CD4-positive, alpha-beta T cell (primary cell): ENCODE measurements around the gene SNF8. TPM values are rescaled to one million over a fixed set of nuclear protein-coding genes. Genes with fewer than 3 reads are reported as not detected.

ENCODE experiments used
- ATAC-seq: fragments of 200-7000 bp; cut with Tn5 transposase; one replicate; pipeline ENCODE4 v1.10.0; 2022; ENCODE audit warnings: mild to moderate bottlenecking; ENCODE audit not compliant: poor library complexity
- CTCF ChIA-PET: fragments of 350-600 bp; sonication (Branson Sonifier 250); formaldehyde crosslinking; loops from one replicate; lab custom pipeline; 2021; ENCODE audit warnings: antibody characterized with exemption, inconsistent platforms; lab: Charles Lee
- POLR2A ChIA-PET: fragments of 350-600 bp; sonication (Branson Sonifier 250); formaldehyde crosslinking; loops from one replicate; lab custom pipeline; 2021; ENCODE audit warnings: antibody characterized with exemption, inconsistent platforms; lab: Charles Lee
- DNase-seq, 14 experiments: peaks; one replicate each; pipeline ENCODE4 v3.0.0-alpha.2; 2013 to 2020; ENCODE audit warnings: mixed read lengths in 2 of 14
- H3K27ac ChIP-seq, 2 donors: one replicate each; pipeline versions ENCODE4 v1.5.1 to v1.7.0; 2013; ENCODE audit warnings: low read length in 2 of 2, low read depth in 1 of 2, mild to moderate bottlenecking in 1 of 2
- H3K27me3 ChIP-seq, 2 experiments: 1 replicate in 1 of 2; 2 replicates in 1 of 2; pipeline versions ENCODE4 v1.6.1 to v1.7.0; 2013; ENCODE audit warnings: low read length in 2 of 2, control low read depth in 1 of 2, mild to moderate bottlenecking in 1 of 2, moderate library complexity in 1 of 2; ENCODE audit not compliant: insufficient read depth in 2 of 2, control insufficient read depth in 1 of 2
- H3K36me3 ChIP-seq: one replicate; pipeline ENCODE4 v1.6.1; 2013; ENCODE audit warnings: low read length, control low read depth; ENCODE audit not compliant: insufficient read depth
- H3K4me1 ChIP-seq: one replicate; pipeline ENCODE4 v1.6.1; 2013; ENCODE audit warnings: low read length, control low read depth; ENCODE audit not compliant: insufficient read depth
- H3K4me3 ChIP-seq: one replicate; pipeline ENCODE4 v1.5.1; 2013; ENCODE audit warnings: mild to moderate bottlenecking, low read length, moderate library complexity
- H3K9me3 ChIP-seq, 2 experiments: 1 replicate in 1 of 2; 2 replicates in 1 of 2; pipeline versions ENCODE4 v1.6.1 to v1.7.0; 2013; ENCODE audit warnings: low read length in 2 of 2, mild to moderate bottlenecking in 2 of 2, control low read depth in 1 of 2, moderate library complexity in 1 of 2; ENCODE audit not compliant: control insufficient read depth in 1 of 2, insufficient read depth in 1 of 2
- H3K27ac Mint-ChIP-seq: one replicate; pipeline ENCODE4 v1.8.0; 2020; ENCODE audit warnings: mixed read lengths
- H3K27me3 Mint-ChIP-seq: one replicate; pipeline ENCODE4 v1.8.0; 2021; ENCODE audit warnings: mixed read lengths
- H3K36me3 Mint-ChIP-seq: one replicate; pipeline ENCODE4 v1.8.0; 2021; ENCODE audit warnings: low read depth, mixed read lengths
- H3K4me1 Mint-ChIP-seq: one replicate; pipeline ENCODE4 v1.8.0; 2021; ENCODE audit warnings: low read depth, mixed read lengths
- H3K4me3 Mint-ChIP-seq: one replicate; pipeline ENCODE4 v1.8.0; 2020; ENCODE audit warnings: mild to moderate bottlenecking, mixed read lengths
- H3K9me3 Mint-ChIP-seq: one replicate; pipeline ENCODE4 v1.8.0; 2020; ENCODE audit warnings: mixed read lengths
- intact Hi-C, 2 experiments: fragments of 100-400 bp; cut with DNase I in 1 of 2; cut with micrococcal nuclease in 1 of 2; formaldehyde crosslinking; loops; one replicate each; pipeline versions ENCODE4 v1.15.1 to v1.9.0; 2023 to 2025; cut with DNase I, micrococcal nuclease
- total RNA-seq, 174 experiments: library from RNA in 2 of 174; stranded (reverse) in 2 of 174; gene quantifications; one replicate each; pipeline ENCODE4 v1.2.3 and lab custom pipeline; 2021 to 2026
- TF ChIP-seq, protein P1 (sequence below): fragments of 200-600 bp; IDR thresholded peaks from one replicate; pipeline ENCODE4 v1.8.0; 2022; ENCODE audit warnings: antibody characterized with exemption, mild to moderate bottlenecking

Gene SNF8
- total RNA-seq, 2 experiments from 2014 or later: 53.8 to 57.4 TPM

DNA sequence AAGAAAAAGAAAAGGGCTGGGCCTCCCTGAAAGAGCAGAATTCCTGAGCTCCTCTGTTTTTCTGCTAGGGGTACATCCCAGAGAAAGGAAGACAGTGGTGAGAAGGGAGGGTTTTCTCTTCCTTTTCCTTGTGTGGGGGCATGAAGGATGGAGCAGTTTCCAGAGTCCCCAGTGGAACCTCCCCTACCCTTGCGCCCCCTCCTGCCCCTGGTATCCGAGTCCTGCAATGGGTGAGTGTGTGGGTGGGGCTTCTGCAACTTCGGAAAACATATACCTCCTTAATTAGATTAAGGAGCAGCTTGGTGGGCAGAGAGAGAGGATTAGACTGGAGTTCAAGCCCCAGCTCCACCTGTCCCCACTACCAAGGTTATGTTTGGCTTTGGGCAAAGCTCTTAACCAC, 29.2 kb upstream of the SNF8 start:
- H3K36me3 Mint-ChIP-seq: no peaks in the 10 kb centered on the region
- CTCF ChIA-PET: no interaction called here

DNA sequence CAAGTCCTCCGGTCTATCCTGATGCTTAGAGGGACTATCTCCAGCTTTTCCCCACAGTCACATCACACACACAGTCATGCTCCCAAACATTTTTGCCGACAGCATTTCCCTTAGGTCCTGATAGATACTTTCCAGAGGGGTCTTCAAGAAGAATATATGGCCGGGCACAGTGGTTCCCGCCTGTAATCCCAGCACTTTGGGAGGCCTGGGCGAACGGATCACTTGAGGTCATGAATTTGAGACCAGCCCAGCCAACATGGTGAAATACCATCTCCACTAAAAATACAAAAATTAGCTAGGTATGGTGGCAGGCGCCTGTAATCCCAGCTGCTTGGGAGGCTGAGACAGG, 28.1 kb upstream of the SNF8 start:
- Histone ChIP-seq H3K4me1 (no peaks in the 10 kb centered on the region), H3K36me3 (no peaks in the 10 kb centered on the region), H3K27ac (no peak overlapping the region), H3K4me3 (no peak overlapping the region), H3K9me3 (no peaks in the 10 kb centered on the region), H3K27me3 (peaks cover 10 to 24% of the 10 kb centered on the region in 2 experiments)
- ChIA-PET POLR2A (no interaction called here), CTCF (no interaction called here)
- no peak overlapping the region for H3K27ac Mint-ChIP-seq
- TF ChIP-seq, protein P1, sequence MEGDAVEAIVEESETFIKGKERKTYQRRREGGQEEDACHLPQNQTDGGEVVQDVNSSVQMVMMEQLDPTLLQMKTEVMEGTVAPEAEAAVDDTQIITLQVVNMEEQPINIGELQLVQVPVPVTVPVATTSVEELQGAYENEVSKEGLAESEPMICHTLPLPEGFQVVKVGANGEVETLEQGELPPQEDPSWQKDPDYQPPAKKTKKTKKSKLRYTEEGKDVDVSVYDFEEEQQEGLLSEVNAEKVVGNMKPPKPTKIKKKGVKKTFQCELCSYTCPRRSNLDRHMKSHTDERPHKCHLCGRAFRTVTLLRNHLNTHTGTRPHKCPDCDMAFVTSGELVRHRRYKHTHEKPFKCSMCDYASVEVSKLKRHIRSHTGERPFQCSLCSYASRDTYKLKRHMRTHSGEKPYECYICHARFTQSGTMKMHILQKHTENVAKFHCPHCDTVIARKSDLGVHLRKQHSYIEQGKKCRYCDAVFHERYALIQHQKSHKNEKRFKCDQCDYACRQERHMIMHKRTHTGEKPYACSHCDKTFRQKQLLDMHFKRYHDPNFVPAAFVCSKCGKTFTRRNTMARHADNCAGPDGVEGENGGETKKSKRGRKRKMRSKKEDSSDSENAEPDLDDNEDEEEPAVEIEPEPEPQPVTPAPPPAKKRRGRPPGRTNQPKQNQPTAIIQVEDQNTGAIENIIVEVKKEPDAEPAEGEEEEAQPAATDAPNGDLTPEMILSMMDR: no peak
- no peaks in the 10 kb centered on the region for H3K9me3 Mint-ChIP-seq
- DNase-seq (no peak), ATAC-seq (no peak)
- peaks cover 58% of the 10 kb centered on the region for H3K27me3 Mint-ChIP-seq
- no peaks in the 10 kb centered on the region for H3K36me3 Mint-ChIP-seq
- intact Hi-C loops: loop anchor here in 1 of 2 experiments (10.0 kb wide), 1 partner anchor 1412 kb away; no protein-coding TSS in a partner anchor
- H3K4me1 Mint-ChIP-seq: no peaks in the 10 kb centered on the region
- no peak overlapping the region for H3K4me3 Mint-ChIP-seq

More for the DNA sequence above, 29.2 kb upstream of the SNF8 start:
- DNase-seq (no peak), ATAC-seq (no peak)
- intact Hi-C loops: loop anchor here in 1 of 2 experiments (10.0 kb wide), 1 partner anchor 1411 kb away; no protein-coding TSS in a partner anchor
- Histone ChIP-seq H3K36me3 (no peaks in the 10 kb centered on the region), H3K27ac (no peak overlapping the region), H3K9me3 (no peaks in the 10 kb centered on the region), H3K4me3 (no peak overlapping the region), H3K4me1 (no peaks in the 10 kb centered on the region), H3K27me3 (peaks cover 10 to 21% of the 10 kb centered on the region in 2 experiments)
- Mint-ChIP-seq H3K4me3 (no peak overlapping the region), H3K27me3 (peaks cover 50% of the 10 kb centered on the region), H3K4me1 (no peaks in the 10 kb centered on the region), H3K9me3 (no peaks in the 10 kb centered on the region), H3K27ac (no peak overlapping the region)
- TF ChIP-seq, protein P1: no peak
- POLR2A ChIA-PET: no interaction called here

DNA sequence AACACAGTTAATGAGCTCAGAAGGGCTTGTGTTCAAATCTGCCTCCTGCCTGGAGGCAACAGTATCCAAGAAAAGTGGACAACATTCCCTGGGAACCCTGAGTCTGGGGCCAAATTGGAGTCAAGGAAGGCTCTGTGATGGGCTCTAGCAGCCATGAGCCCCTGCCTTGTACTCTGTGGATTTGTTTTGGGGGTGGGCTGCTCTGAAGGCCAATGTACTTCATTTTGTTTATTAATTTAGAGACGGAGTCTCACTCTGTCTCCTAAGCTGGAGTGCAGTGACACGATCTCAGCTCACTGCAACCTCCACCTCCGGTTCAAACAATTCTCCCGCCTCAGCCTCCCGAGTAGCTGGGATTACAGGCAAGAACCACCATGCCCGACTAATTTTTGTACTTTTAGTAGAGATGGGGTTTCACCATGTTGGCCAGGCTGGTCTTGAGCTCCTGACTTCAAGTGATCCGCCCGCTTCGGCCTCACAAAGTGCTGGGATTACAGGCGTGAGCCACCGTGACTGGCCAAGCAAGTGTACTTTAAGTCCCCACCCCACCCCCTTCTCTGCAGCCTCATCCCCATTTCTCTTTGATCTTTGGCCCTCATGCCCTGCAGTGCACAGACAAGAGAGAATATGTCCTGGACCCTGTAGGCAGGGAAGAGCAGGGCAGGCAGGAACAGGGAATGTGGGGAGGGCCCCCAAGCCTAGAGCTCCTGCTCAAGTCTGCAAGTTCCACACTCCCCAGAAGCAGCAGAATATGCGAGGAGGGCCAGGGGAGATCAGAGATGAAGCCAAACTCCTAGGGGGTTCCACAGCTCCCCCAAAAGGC, 26.4 kb upstream of the SNF8 start:
- ATAC-seq (no peak), DNase-seq (no peak)
- Histone ChIP-seq H3K9me3 (no peaks in the 10 kb centered on the region), H3K27ac (no peak overlapping the region), H3K4me1 (no peaks in the 10 kb centered on the region), H3K4me3 (no peak overlapping the region), H3K27me3 (peaks cover 10 to 27% of the 10 kb centered on the region in 2 experiments), H3K36me3 (no peaks in the 10 kb centered on the region)
- H3K9me3 Mint-ChIP-seq: no peaks in the 10 kb centered on the region
- intact Hi-C loops: loop anchor here in 1 of 2 experiments (10.0 kb wide), 1 partner anchor 1414 kb away; no protein-coding TSS in a partner anchor
- H3K4me3 Mint-ChIP-seq: no peak overlapping the region
- TF ChIP-seq, protein P1: no peak
- H3K36me3 Mint-ChIP-seq: no peaks in the 10 kb centered on the region
- CTCF ChIA-PET: no interaction called here
- POLR2A ChIA-PET: no interaction called here
- no peaks in the 10 kb centered on the region for H3K4me1 Mint-ChIP-seq
- peaks cover 64% of the 10 kb centered on the region for H3K27me3 Mint-ChIP-seq
- no peak overlapping the region for H3K27ac Mint-ChIP-seq
